Gastrocnemius medialis (tissue), 4 donors: ENCODE results near the gene LRTM1. TPM values are rescaled to one million over a fixed set of nuclear protein-coding genes. Genes with fewer than 3 reads are reported as not detected.
A peak's percentile ranks its signal among the peaks of the same experiment; 100 is the strongest.

Source experiments
- ATAC-seq, 2 donors: fragments of 150-250 bp; one replicate each; pipeline ENCODE4 v1.9.1; 2016
- DNase-seq, 2 donors: peaks; one replicate each; pipeline ENCODE4 v3.0.0-alpha.2; 2019
- H3K27ac ChIP-seq, 4 donors: fragments of 200-600 bp; sonication (generic); 1 replicate in 1 of 4; 2 replicates in 3 of 4; pipeline ENCODE4 v1.5.1; 2016 to 2018; ENCODE audit warnings: mild to moderate bottlenecking in 2 of 4, moderate library complexity in 1 of 4
- H3K27me3 ChIP-seq, 3 donors: fragments of 200-600 bp; sonication (generic) in 2 of 3; 1 replicate in 1 of 3; 2 replicates in 2 of 3; pipeline versions ENCODE4 v1.5.1 to v1.6.0; 2016 to 2019; ENCODE audit warnings: mild to moderate bottlenecking in 1 of 3, moderate library complexity in 1 of 3
- H3K36me3 ChIP-seq, 2 donors: fragments of 200-600 bp; sonication (generic) in 1 of 2; one replicate each; pipeline ENCODE4 v1.5.1; 2017 to 2018
- H3K4me1 ChIP-seq, 2 donors: fragments of 200-600 bp; sonication (generic) in 1 of 2; one replicate each; pipeline ENCODE4 v1.5.1; 2016 to 2017; ENCODE audit warnings: mild to moderate bottlenecking in 2 of 2
- H3K4me3 ChIP-seq, 4 donors: fragments of 200-600 bp; sonication (generic) in 3 of 4; 1 replicate in 1 of 4; 2 replicates in 3 of 4; pipeline ENCODE4 v1.5.1; 2016 to 2019; ENCODE audit warnings: mild to moderate bottlenecking in 2 of 4
- H3K9me3 ChIP-seq, 3 donors: fragments of 200-600 bp; sonication (generic) in 2 of 3; 1 replicate in 1 of 3; 2 replicates in 2 of 3; pipeline ENCODE4 v1.5.1; 2016 to 2019
- CTCF ChIP-seq, 5 experiments: fragments of 450-650 bp in 3 of 5; fragments of 200-600 bp in 2 of 5; sonication (generic) in 2 of 5; IDR thresholded peaks in 4 of 5; conservative IDR thresholded peaks in 1 of 5; 1 replicate in 4 of 5; 2 replicates in 1 of 5; pipeline ENCODE4 v1.5.1; 2016 to 2019; ENCODE audit warnings: antibody characterized with exemption in 5 of 5, mild to moderate bottlenecking in 3 of 5, moderate library complexity in 3 of 5
- POLR2A ChIP-seq, 2 donors: fragments of 450-650 bp; IDR thresholded peaks; one replicate each; pipeline ENCODE4 v1.6.1; 2017; ENCODE audit warnings: antibody characterized with exemption in 2 of 2, mild to moderate bottlenecking in 2 of 2, moderate library complexity in 2 of 2
- in situ Hi-C, 4 donors: fragments of 200-750 bp; cut with MboI; loops; one replicate each; pipeline versions ENCODE4 v1.15.0 to v1.8.0; 2017; ENCODE audit warnings: low sequenced_read_pairs in 4 of 4
- intact Hi-C: fragments of 100-400 bp; cut with DNase I; formaldehyde crosslinking; loops from one replicate; pipeline ENCODE4 v1.15.1; 2023; ENCODE audit warnings: low total_unique reads
- total RNA-seq, 4 donors: library from RNA; depleted of rRNA; stranded (reverse); fragments of >200 nt; gene quantifications; one replicate each; pipeline versions ENCODE4 v1.1.0 to v1.2.3, GENCODE V29; 2016

Gene LRTM1
- total RNA-seq, 4 donors from 2014 or later, result not detected

GRCh38 chr3:54905261-54905888 lies 22.5 kb downstream of the LRTM1 start:
- H3K27ac ChIP-seq, result peak overlapping the region in 2 of 4 donors; percentile 78 to 85
- DNase-seq (no peak), ATAC-seq (no peak)
- no peaks in the 10 kb centered on the region for H3K9me3 ChIP-seq
- no peaks in the 10 kb centered on the region for H3K27me3 ChIP-seq
- no peak for TF ChIP-seq POLR2A (IDR thresholded peaks at IDR 0.05)
- TF ChIP-seq CTCF (IDR thresholded peaks at IDR 0.05 in 4 of 5, conservative IDR thresholded peaks at IDR 0.05 in 1 of 5), result peak in 1 of 5 experiments; percentile 18
- intact Hi-C loops, result loop anchor here (5.0 kb wide), 1 partner anchor 37 kb away; no protein-coding TSS in a partner anchor
- peaks cover 56 to 59% of the 10 kb centered on the region in 2 donors for H3K4me1 ChIP-seq
- in situ Hi-C loops, result no loop called here
- H3K4me3 ChIP-seq, result no peak overlapping the region
- no peaks in the 10 kb centered on the region for H3K36me3 ChIP-seq

- Histone ChIP-seq H3K36me3 (no peaks in the 10 kb centered on the region), H3K27me3 (no peaks in the 10 kb centered on the region), H3K4me3 (no peak overlapping the region), H3K27ac (peak overlapping the region; percentile 69 to 84 (median 78)), H3K9me3 (no peaks in the 10 kb centered on the region), H3K4me1 (peaks cover 55 to 59% of the 10 kb centered on the region in 2 donors)
- in situ Hi-C loops (no loop called here), intact Hi-C loops (loop anchor here (1.0 kb wide), 1 partner anchor 11 kb away; no protein-coding TSS in a partner anchor)
- DNase-seq, result no peak
- TF ChIP-seq POLR2A (IDR thresholded peaks at IDR 0.05), result no peak
- TF ChIP-seq CTCF (IDR thresholded peaks at IDR 0.05 in 4 of 5, conservative IDR thresholded peaks at IDR 0.05 in 1 of 5), result no peak
- ATAC-seq, result no peak
Measured at GRCh38 chr3:54901906-54902685, 25.8 kb downstream of the LRTM1 start.

- peak overlapping the region; percentile 69 to 84 (median 78) for H3K27ac ChIP-seq
- ATAC-seq (peak; percentile 94 to 96), DNase-seq (peak; percentile 60 to 63)
- in situ Hi-C loops, result no loop called here
- H3K4me1 ChIP-seq, result peaks cover 45 to 49% of the 10 kb centered on the region in 2 donors
- no peak for TF ChIP-seq POLR2A (IDR thresholded peaks at IDR 0.05)
- no peak for TF ChIP-seq CTCF (IDR thresholded peaks at IDR 0.05 in 4 of 5, conservative IDR thresholded peaks at IDR 0.05 in 1 of 5)
- no peaks in the 10 kb centered on the region for H3K36me3 ChIP-seq
- H3K9me3 ChIP-seq, result no peaks in the 10 kb centered on the region
- H3K4me3 ChIP-seq, result no peak overlapping the region
- H3K27me3 ChIP-seq, result no peaks in the 10 kb centered on the region
- intact Hi-C loops, result loop anchor here (1.0 kb wide), 1 partner anchor 10 kb away; no protein-coding TSS in a partner anchor
Measured at GRCh38 chr3:54900838-54901591, 26.8 kb downstream of the LRTM1 start.

- no peak for ATAC-seq
- TF ChIP-seq CTCF (IDR thresholded peaks at IDR 0.05 in 4 of 5, conservative IDR thresholded peaks at IDR 0.05 in 1 of 5), result no peak
- no peak for TF ChIP-seq POLR2A (IDR thresholded peaks at IDR 0.05)
- in situ Hi-C loops, result no loop called here
- peak overlapping the region in 1 of 4 donors; percentile 84 for H3K27ac ChIP-seq
- no peak for DNase-seq
- H3K4me1 ChIP-seq, result peaks cover 37 to 41% of the 10 kb centered on the region in 2 donors
- H3K4me3 ChIP-seq, result no peak overlapping the region
- intact Hi-C loops, result no loop called here
- H3K9me3 ChIP-seq, result no peaks in the 10 kb centered on the region
- H3K27me3 ChIP-seq, result no peaks in the 10 kb centered on the region
- H3K36me3 ChIP-seq, result no peaks in the 10 kb centered on the region
Measured at GRCh38 chr3:54899273-54899672, 28.6 kb downstream of the LRTM1 start.
